Activated T-cell treated with anti-CD3 and anti-CD28 coated beads for 4 hours (primary cell): Measurements from ENCODE around the gene ZBTB34.
A peak's percentile ranks its signal among the peaks of the same experiment; 100 is the strongest.
"Not testable (repeated sequence)": the region's sequence is repeated elsewhere in the genome, so short reads cannot be mapped to it uniquely, and the experiment has no call there.

ENCODE experiments used
- DNase-seq: peaks from one replicate; pipeline ENCODE4 v3.0.0-alpha.2; 2020

ZBTB34 gene, protein sequence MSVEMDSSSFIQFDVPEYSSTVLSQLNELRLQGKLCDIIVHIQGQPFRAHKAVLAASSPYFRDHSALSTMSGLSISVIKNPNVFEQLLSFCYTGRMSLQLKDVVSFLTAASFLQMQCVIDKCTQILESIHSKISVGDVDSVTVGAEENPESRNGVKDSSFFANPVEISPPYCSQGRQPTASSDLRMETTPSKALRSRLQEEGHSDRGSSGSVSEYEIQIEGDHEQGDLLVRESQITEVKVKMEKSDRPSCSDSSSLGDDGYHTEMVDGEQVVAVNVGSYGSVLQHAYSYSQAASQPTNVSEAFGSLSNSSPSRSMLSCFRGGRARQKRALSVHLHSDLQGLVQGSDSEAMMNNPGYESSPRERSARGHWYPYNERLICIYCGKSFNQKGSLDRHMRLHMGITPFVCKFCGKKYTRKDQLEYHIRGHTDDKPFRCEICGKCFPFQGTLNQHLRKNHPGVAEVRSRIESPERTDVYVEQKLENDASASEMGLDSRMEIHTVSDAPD

DNA sequence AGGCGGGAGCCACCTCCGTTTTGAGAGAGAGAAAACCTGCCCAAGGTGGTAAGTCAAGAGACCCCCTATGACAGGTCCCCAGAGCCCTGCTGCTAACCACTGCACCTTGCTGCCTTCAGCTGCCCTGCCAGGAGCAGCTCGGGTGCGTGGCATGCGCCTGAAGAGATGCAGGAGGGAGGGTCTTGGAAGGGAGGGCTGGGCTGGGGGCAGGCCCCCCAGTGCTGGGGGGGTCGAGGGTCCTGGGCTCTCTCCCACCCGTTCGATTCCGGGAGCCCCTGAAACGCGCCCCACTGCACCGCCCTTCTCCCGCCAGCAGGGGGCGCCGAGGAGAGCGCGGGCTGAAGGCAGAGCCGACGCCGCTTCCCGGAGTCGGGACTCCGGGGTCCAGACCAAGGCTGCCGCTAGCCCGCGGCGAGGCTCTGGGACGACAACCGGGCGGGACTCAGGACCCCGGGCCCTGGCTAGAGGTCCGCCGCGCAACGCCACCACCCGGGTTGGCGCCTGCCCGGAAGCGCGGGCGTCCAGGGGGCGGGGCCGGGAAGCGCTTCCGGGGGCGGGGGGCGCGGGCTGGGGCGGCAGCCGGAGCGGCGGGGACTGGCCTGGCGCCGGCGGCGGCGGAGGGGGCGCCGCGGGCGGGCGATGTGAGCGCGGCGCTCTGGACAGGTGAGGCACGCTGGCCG is at the start of gene ZBTB34:
Gene ZBTB34, plus strand, starts transcription at position 563 of the 680 bp plus-strand sequence. CDS start 18,761 bp downstream, outside the sequence.
- DNase-seq = peak; percentile 73

DNA sequence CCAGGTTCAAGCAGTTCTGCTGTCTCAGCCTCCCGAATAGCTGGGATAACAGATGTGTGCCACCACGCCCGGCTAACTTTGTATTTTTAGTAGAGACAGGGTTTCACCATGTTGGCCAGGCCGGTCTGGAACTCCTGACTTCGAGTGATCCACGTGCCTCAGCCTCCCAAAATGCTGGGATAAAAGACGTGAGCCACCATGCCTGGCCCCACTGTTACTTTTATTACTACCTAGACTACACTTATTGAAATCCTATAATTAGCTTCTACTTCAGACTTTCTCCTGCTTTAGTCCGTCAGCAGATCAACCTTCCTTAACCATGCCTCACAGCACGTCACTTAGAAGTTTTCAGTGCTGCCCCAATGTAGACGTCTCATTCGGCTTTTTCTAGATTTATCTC is 47.4 kb upstream of the ZBTB34 start:
- DNase-seq = no peak

DNA sequence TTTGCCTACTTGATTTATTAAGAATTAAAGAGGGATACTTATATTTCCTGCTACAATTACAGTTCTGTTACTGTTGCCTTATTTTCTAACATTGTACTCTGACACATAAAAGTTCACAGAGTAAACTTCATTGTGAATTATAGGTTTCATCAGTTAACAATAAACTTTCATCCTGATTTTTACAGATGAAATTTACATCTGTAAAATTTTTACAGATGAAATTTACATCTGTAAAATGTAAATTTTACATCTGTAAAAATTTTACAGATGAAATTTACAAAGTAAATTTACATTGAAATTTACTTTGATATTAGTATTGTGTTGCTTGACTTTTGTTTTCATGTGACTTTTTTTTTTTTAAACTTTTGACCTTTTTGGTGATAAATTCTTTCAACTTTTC is 46.3 kb upstream of the ZBTB34 start:
- no peak for DNase-seq

DNA sequence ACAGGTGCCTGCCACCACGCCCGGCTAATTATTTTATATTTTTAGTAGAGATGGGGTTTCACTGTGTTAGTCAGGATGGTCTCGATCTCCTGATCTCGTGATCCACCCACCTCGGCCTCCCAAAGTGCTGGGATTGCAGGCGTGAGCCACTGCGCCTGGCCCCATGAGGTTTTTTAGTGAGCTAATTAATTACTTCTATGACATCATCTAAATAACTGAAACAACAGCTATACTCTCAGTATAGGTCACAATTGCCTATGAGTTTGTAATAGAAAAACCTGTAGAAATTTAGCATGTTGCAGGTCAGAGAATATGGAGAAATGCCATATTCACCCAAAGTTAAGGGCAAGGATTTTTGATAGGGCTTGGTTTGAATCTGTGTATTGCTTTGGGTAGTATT is 42.8 kb upstream of the ZBTB34 start:
- not testable (repeated sequence) for DNase-seq

DNA sequence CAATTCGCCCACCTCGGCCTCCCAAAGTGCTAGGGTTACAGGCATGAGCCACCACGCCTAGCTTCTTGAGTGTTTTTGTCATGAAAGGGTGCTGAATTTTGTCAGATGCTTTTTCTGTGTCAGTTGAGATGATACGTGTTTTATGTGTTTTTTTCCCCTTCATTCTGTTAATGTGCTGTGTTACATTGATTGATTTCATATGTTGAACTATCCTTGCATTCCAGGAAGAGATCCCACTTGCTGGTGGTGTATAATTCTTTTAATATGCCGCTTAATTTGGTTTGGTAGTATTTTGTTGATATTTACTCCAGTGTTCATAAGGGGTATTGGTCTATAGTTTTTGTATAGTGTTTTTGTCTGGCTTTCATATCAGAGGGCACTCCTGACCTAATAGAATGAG is 42.0 kb upstream of the ZBTB34 start:
- DNase-seq = no peak

DNA sequence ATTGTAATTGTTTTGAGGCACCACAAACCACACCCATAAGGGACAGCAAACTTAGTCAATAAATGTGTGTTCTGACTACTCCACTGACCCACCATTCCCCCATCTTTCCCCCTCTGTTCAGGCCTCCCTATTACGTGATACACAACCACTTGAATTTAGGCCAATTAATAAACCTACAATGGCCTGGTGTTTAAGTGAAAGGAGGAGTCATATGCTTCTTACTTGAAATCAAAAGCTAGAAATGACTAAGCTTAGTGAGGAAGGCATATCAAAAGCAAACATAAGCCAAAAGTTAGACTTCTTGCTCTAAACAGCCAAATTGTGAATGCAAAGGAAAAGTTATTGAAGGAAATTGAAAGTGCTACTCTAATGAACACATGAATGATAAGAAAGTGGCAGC is 41.0 kb upstream of the ZBTB34 start:
- DNase-seq = no peak

DNA sequence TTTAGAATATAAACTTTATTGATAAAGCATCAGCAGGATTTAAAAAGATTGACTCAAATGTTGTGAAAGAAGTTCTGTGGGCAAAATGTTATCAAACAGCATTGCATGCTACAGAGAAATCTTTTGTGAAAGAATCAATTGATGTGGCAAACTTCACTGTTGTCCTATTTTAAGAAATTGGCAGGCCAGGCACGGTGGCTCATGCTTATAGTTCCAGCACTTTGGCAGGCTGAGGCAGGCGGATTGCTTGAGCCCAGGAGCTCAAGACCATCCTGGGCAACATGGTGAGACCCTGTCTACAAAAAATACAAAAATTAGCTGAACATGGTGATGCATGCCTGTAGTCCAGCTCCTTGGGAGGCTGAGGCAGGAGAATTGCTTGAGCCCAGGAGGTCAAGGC is 38.2 kb upstream of the ZBTB34 start:
- DNase-seq = no peak

DNA sequence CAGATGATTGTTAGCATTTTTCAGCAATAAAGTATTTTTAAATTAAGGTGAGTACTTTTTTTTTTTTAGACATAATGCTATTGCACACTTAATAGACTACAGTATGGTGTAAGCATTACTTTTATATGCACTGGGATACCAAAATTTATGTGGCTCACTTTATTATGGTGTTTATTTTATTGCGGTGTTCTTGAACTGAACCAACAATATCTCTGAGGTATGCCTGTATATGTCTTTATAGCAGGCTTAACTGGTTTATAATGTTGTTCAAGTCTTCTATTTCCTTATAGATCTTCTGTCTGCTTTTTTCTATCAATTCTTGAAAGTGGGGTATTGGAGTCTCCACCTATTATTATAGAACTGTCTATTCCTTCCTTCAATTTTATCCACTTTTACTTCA is 37.6 kb upstream of the ZBTB34 start:
- no peak for DNase-seq

DNA sequence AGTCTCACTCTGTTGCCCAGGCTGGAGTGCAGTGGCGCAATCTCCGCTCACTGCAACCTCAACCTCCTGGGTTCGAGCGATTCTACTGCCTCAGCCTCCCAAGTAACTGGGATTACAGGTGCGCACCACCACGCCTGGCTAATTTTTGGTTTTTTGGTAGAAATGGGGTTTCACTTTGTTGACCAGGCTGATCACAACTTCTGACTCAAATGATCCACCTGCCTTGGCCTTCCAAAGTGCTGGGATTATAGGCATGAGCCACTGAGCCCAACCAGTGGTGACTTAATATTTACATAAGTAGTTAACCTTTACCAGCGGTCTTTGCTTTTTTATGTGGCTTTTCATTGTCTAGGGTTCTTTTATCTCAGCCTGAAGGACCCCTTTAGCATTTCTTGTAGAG is 36.4 kb upstream of the ZBTB34 start:
- not testable (repeated sequence) for DNase-seq

DNA sequence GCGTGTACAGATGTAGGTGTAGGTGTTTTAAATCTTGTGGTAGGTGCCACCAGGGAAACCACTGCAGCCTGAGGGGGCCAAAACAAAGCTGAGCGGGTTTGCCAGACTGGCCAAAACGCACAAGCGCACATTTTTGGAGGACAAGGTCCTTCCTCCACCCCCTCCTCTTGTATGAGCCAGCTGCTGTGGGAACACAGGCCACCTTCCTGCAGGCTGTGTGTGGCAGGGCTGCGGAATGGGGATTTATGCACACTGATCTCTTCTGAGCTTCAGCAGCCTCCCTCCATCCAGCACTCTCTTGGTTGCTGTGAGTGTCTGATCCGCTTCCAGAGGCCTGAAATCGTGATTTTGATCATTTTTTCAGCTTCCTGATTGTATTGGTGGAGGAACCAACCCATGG is 33.2 kb upstream of the ZBTB34 start:
- no peak for DNase-seq

DNA sequence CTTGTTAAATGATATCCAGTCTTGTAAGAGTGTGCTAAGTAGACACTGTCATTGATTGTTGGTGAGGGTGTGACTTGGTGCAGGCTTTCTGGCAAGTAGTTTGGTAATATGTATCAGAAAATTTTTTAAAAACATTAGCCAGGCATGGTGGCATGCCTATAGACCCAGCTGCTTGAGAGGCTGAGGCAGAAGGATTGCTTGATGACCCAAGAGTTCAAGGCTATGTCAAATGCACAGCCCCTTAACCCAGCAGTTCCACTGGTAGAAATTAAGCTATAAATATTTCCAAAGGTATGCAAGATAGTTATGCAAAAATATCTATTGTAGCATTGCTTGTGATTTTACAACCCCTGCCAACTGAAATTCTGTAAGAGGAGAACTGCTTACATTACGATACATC is 31.4 kb upstream of the ZBTB34 start:
- DNase-seq = no peak

DNA sequence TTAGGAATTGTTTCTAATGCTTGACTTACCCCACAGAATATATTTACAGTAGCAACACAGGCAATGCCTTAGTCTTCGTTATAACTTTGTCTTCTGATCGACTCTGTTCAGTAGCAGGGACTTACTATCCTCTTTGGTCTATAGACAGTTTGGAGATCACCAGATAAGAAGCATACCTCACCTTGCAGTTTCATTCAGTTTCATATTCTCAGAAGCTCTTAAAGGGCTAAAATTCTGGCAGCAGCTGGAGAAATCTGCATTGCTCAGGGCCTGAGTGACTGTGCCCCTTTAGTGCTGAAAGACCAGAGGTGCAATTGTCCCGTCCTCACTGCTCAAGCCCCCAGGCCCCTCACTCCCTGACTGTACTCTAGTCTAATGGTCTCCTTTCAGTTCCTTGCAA is 29.6 kb upstream of the ZBTB34 start:
- DNase-seq = no peak

DNA sequence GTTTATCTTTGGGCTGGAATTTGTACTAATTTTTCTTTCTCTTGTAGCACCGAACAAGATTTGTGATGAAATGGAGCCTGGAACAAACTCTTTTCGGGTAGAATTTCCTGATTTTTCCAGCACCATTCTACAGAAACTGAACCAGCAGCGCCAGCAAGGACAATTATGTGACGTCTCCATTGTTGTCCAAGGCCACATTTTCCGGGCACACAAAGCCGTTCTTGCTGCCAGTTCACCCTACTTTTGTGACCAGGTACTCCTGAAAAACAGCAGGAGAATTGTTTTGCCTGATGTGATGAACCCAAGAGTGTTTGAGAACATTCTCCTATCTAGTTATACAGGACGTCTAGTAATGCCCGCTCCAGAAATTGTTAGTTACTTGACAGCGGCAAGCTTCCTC is 28.0 kb upstream of the ZBTB34 start:
- no peak for DNase-seq

DNA sequence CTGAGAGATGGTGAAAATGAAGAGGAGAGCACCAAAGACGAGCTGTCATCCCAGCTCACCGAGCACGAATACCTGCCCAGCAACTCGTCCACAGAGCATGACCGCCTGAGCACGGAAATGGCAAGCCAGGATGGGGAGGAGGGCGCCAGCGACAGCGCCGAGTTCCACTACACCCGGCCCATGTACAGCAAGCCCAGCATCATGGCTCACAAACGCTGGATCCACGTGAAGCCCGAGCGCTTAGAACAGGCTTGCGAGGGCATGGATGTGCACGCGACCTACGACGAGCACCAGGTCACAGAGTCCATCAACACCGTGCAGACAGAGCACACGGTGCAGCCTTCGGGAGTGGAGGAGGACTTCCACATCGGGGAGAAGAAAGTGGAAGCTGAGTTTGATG is 27.4 kb upstream of the ZBTB34 start:
- DNase-seq = no peak

DNA sequence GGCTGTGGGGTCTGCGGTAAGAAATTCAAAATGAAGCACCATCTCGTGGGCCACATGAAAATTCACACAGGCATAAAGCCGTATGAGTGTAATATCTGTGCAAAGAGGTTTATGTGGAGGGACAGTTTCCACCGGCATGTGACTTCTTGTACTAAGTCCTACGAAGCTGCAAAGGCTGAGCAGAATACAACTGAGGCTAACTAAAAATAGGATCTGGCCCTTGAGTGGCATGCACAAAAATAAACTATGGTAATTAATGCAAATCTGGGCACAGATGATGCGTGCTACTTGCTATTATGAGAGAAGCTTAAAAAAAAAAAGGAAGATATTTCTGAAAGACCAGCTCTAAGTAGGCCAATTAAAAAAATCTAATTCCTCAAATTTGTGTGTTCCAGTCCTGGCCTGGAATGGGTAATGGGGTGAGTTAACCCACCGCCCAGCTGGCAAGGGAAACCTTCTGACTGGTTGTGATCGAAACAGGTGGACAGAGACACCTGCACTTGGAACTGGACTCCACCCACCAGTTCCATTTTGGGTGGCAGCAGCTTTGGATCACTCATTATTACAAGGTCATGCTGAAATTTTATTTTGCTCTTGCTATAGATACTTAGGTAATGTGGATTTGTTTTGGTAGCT is 26.6 kb upstream of the ZBTB34 start:
- no peak for DNase-seq

DNA sequence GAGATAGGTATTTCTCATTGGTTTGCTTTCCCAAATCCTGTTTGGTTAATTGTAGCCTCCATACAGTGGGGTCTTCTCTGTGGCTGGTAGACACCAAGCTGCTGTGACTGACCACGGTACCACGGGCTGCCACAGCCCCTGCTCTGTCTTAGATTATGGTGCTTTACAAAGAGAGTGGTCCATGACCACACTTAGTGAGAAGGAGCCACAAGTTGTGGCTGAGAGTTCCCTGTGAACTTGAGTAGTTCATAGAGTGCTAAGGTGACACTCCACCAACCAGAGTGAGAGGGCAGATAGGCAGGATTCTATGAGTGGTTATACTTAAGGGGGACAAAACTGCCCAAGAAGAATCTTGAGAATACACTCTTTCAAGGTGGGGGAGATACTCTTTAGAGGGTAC is 25.8 kb upstream of the ZBTB34 start:
- no peak for DNase-seq

DNA sequence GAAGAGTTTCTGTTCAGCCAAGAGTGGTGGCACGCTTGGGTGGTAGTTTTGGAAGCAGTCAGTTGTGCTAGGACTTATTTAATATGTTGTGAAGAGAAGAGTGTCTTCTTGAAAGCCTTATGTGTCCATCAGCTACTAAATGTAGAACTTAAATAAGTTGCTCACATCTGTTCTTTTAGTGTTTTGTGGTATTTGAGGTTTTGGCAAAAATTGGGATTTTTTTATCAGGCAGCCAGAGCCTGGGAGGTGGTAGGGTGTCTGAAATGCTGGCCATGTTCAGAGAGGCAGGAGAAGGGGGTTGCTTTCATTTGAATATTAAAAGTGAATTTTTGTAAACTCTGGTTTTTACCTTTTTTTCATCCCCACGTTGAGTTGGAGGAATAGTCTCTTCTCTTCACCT is 24.2 kb upstream of the ZBTB34 start:
- no peak for DNase-seq

DNA sequence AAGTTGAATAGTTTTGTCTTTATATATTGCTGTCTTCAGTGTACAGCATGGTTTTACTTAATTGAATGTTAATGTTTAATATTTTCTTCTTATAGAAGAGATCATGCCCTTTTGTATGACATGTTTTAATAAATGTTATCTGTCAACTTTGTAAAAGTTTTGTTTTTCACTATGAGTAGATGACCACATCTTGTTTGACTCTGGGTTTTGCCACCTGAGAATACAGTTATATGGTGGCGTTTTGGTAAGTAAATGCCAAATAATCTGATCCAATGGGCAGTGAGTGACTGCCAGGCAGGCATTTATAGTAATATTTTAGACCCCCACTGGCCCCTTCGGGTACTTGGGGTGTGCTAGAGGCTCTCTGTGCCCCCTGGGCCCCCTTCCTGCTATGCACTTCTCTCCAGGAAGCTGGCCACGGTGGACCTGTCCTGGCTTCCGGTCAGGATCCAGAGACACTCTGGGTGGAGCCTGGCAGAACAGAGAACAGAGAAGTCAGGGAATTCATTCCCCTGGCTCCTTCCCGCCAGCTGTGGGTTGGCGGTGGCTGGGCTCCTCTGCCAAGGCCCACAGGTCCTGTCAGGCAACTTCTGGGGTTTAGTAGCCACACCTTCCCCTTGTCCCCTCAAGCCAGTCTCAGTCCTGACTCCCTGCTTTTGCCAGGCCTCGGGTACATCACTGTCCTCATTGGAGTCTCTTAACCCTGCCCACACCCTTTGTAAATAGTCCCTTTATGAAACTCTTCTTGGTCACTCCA is 22.2 kb upstream of the ZBTB34 start:
- no peak for DNase-seq

DNA sequence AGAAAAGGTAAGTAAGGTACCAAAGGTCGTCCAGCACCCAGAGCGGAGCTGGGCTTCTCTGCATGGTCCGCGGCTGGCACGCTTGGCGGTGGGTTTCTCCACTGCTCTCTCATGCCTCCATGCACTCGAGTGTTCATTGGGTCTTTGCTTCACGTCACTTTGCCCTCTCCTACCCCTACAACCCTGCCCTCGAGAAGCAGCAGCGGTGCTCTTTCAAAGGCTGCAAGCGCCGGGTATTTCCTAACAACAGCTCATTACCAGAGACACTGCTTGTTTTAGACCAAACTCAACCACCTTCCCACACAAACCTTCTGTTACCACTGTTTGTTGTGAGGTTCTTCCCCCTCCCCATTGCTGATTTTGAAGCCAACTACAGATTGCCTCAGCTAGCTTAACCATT is 21.5 kb upstream of the ZBTB34 start:
- no peak for DNase-seq

DNA sequence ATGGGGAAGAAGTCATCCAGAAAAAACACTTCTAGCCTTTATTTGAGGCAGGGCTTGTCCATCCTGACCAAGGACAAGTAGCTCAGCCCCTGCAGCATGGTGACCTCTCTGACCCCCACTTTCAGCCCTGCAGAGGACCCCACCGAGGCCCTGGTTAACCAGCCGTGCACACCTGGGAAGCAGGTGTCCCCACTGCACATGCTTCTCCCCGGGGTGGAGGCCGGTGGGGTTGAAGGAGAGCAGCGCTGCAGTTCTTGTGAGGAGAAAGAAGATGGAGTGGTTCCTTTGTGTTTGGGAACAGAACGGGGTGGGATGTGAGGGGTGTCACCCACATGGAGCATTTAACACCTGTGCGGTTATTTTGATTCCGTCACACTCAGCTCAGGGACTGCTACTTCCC is 21.1 kb upstream of the ZBTB34 start:
- no peak for DNase-seq

DNA sequence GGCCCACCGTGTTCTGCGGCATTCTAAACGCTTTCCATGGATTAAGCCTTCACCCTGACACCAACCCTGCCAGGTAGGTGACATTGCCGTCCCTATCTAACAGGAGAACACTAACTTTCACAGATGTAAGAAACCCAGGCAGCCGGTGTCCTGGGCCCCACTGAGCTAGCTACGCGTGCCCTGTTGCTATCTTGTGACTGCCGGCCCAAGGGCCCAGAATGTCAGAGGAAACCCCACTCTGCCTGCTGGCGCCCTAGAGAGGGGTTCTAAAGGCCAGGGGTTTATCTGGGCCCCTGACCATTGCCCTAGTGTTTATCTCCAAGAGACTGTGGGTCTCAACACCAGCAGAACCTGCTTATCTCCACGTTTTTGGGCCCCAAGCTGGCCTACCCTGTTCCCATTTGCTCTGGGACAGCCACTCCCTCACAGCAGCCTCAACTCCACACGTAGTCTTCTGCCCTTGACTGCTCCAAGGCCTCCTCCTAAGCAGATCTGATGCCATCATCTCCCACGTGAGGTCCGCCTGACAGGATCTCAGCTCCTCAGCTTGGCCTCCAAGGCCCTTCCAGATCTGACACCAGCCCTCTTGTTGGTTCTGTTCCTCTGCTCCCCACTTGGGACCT is 18.1 kb upstream of the ZBTB34 start:
- no peak for DNase-seq

DNA sequence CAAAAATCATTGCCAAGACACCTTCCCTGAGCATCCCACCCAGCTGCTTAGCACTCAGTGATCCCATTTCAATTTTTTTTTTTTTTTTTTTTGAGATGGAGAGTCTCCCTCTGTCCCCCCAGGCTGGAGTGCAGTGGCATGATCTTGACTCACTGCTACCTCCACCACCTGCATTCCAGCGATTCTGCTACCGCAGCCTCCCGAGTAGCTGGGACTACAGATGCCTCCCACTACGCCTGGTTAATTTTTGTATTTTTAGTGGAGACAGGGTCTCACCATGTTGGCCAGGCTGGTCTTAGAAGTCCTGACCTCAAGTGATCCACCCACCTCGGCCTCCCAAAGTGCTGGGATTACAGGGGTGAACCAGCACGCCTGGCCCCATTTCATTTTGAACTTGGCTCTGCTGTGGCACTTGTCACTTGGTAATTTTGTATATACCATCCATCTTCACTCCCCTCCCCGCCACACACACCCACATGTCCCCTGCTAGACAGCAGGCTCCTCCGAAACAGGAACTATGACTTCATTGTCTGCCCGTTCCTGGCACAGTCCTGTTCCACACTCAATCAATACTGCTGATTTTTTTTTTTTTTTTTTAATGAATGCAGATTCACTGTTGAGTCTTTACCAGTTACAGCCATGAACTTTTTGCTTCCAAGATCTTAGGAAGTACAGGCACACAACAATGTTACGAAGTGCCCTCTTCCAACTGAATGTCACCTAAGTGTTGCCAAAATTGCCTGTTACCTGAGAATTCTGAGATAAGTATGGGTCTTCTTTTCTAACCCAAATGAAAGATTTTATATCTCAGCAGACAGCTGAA is 17.3 kb upstream of the ZBTB34 start:
- DNase-seq = no peak
